Measurements from ENCODE around the gene KLHL36.

DNA sequence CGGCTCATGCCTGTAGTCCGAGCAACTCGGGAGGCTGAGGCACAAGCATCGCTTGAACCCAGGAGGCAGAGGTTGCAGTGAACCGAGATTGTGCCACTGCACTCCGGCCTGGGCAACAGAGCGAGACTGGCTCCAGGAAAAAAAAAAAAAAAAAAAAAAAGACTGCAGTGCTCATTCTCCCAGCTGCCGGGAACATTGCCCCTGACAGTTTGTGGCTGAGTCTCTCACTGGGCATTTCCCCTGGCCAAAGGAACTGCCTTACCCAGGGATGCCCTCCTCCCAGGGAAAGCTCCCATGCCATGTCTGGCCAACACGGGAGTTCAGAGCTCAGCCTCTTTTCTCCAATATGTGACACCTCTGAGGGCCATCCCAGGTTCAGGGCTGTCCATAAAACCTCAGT, 30.2 kb downstream of the KLHL36 start:
- TF ChIP-seq, protein P1, sequence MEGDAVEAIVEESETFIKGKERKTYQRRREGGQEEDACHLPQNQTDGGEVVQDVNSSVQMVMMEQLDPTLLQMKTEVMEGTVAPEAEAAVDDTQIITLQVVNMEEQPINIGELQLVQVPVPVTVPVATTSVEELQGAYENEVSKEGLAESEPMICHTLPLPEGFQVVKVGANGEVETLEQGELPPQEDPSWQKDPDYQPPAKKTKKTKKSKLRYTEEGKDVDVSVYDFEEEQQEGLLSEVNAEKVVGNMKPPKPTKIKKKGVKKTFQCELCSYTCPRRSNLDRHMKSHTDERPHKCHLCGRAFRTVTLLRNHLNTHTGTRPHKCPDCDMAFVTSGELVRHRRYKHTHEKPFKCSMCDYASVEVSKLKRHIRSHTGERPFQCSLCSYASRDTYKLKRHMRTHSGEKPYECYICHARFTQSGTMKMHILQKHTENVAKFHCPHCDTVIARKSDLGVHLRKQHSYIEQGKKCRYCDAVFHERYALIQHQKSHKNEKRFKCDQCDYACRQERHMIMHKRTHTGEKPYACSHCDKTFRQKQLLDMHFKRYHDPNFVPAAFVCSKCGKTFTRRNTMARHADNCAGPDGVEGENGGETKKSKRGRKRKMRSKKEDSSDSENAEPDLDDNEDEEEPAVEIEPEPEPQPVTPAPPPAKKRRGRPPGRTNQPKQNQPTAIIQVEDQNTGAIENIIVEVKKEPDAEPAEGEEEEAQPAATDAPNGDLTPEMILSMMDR (IDR thresholded peaks at IDR 0.05 in 8 of 11, conservative IDR thresholded peaks at IDR 0.05 in 3 of 11) = no peak
- TF ChIP-seq POLR2A (IDR thresholded peaks at IDR 0.05) = no peak
- no peak for TF ChIP-seq POLR2AphosphoS5 (IDR thresholded peaks at IDR 0.05)

All from spleen (tissue), 7 donors.